ENCODE measurements around the gene FAM131C. TPM values are rescaled to one million over a fixed set of nuclear protein-coding genes. Genes with fewer than 3 reads are reported as not detected.

The FAM131C gene
- total and polyA plus RNA-seq, 10 of the 15 experiments (the other 5 are each of a cell fraction or from before 2014, with no cell fraction given) = 0.03 TPM; not detected in 9

GRCh38 chr1:16072095-16072494 is 1.4 kb downstream of the FAM131C start (continued):
- TF ChIP-seq MTA2 (IDR thresholded peaks at IDR 0.05; ENCODE audit: low read depth) = no peak

- no peak overlapping the region for H3K9ac ChIP-seq (ENCODE audit: control insufficient read depth, insufficient read depth, low read length)
- H3K79me2 ChIP-seq (ENCODE audit: control insufficient read depth, insufficient read depth, low read length) = no peaks in the 10 kb centered on the region
- no peak overlapping the region for H3K27ac ChIP-seq (ENCODE audit: control insufficient read depth, insufficient read depth)
- intact Hi-C loops (cut with micrococcal nuclease; ENCODE audit: unreplicated experiment) = no loop called here
- RAD21 ChIA-PET (ENCODE audit: unreplicated experiment) = interaction anchor here (1.3 kb wide), 1 partner anchor 61 kb away, joined by 4 read pairs; no protein-coding TSS in a partner anchor
- H3K4me3 ChIP-seq = no peak overlapping the region
- CTCF ChIA-PET = interaction anchor here (1.4 to 5.7 kb wide), 4 partner anchors 8 to 280 kb away, joined by 3 to 42 read pairs (median 6); no protein-coding TSS in a partner anchor
- no peak overlapping the region for H3K4me2 ChIP-seq (ENCODE audit: control insufficient read depth, insufficient read depth)
- H2AFZ ChIP-seq (ENCODE audit: control insufficient read depth, low read depth, low read length) = no peak overlapping the region
- no peaks in the 10 kb centered on the region for H3K9me3 ChIP-seq (replicated peaks; ENCODE audit: control insufficient read depth, insufficient read depth, low read length)
- BruUV-seq (replicated peaks) = no TSS peak
- in situ Hi-C loops (cut with MboI) = no loop called here
- no peak for FAIRE-seq
- POLR2A ChIA-PET = no interaction called here
- TF ChIP-seq MEF2B (IDR thresholded peaks at IDR 0.05; ENCODE audit: partially characterized antibody, poor library complexity, severe bottlenecking) (no peak), YY1 (IDR thresholded peaks at IDR 0.05; ENCODE audit: low read depth, low read length) (no peak), MEF2A (IDR thresholded peaks at IDR 0.05; ENCODE audit: insufficient read depth, low read depth, low read length) (no peak), GABPA (IDR thresholded peaks at IDR 0.05; ENCODE audit: low read depth) (no peak), SUPT20H (IDR thresholded peaks at IDR 0.05; ENCODE audit: borderline replicate concordance, control insufficient read depth, low read depth, low read length) (no peak), ZNF384 (IDR thresholded peaks at IDR 0.05; ENCODE audit: borderline replicate concordance, low read depth, low read length) (no peak), IRF4 (IDR thresholded peaks at IDR 0.05; ENCODE audit: low read depth, low read length) (no peak), MTA2 (IDR thresholded peaks at IDR 0.05; ENCODE audit: low read depth) (no peak), ZNF274 (IDR thresholded peaks at IDR 0.05; ENCODE audit: insufficient read depth, insufficient read length) (no peak), SIN3A (IDR thresholded peaks at IDR 0.05; ENCODE audit: low read depth, low read length) (no peak), POLR2AphosphoS5 (IDR thresholded peaks at IDR 0.05; ENCODE audit: low read length) (no peak), NR2C2 (IDR thresholded peaks at IDR 0.05; ENCODE audit: borderline replicate concordance, control insufficient read depth, insufficient read length, low read depth) (no peak), SMAD5 (IDR thresholded peaks at IDR 0.05; ENCODE audit: low read depth) (no peak)
- TF ChIP-seq, protein P1, sequence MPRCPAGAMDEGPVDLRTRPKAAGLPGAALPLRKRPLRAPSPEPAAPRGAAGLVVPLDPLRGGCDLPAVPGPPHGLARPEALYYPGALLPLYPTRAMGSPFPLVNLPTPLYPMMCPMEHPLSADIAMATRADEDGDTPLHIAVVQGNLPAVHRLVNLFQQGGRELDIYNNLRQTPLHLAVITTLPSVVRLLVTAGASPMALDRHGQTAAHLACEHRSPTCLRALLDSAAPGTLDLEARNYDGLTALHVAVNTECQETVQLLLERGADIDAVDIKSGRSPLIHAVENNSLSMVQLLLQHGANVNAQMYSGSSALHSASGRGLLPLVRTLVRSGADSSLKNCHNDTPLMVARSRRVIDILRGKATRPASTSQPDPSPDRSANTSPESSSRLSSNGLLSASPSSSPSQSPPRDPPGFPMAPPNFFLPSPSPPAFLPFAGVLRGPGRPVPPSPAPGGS (IDR thresholded peaks at IDR 0.05; ENCODE audit: borderline replicate concordance, insufficient read depth, low read depth, low read length, poor library complexity, severe bottlenecking) = no peak
- no peaks in the 10 kb centered on the region for H4K20me1 ChIP-seq (ENCODE audit: control insufficient read depth, insufficient read depth)
- ATAC-seq = no peak
- no peak for DNase-seq (ENCODE audit: low read depth, low spot score)
- 51% methylated on average over 6 of the region's 6 CpGs for WGBS (ENCODE audit: insufficient coverage, insufficient replicate concordance, low lambda C conversion rate, missing lambda C conversion rate)
- SMC1A ChIA-PET (ENCODE audit: uncharacterized antibody, unreplicated experiment) = no interaction called here
- peaks cover 1 to 3% of the 10 kb centered on the region in 2 experiments; a peak in 2 of 4 replicates for H3K27me3 ChIP-seq (replicated peaks in 1 of 2; ENCODE audit: control insufficient read depth in 2 of 2, insufficient read depth in 2 of 2, low read length in 1 of 2)
- H3K36me3 ChIP-seq (ENCODE audit: control insufficient read depth in 2 of 2, insufficient read depth in 2 of 2, low read length in 1 of 2) = no peaks in the 10 kb centered on the region
- H3K4me1 ChIP-seq (ENCODE audit: control insufficient read depth, insufficient read depth, low read length) = no peaks in the 10 kb centered on the region
Observed at GRCh38 chr1:16071614-16072013, 1.8 kb downstream of the FAM131C start.

Data from GM12878 (cell line).